Daoy (cell line): ENCODE measurements around the gene AMER3. TPM values are rescaled to one million over a fixed set of nuclear protein-coding genes. Genes with fewer than 3 reads are reported as not detected.
A peak's percentile ranks its signal among the peaks of the same experiment; 100 is the strongest.

Experiments used
- DNase-seq: peaks from one replicate; pipeline ENCODE4 v3.0.0-alpha.2; 2015; ENCODE audit warnings: low read depth
- total RNA-seq: library from RNA; depleted of rRNA; stranded (reverse); fragments of >200 nt; shearing (Covaris generic); gene quantifications from 2 replicates; pipeline ENCODE4 v1.2.3, GENCODE V29; 2014

AMER3 gene
- total RNA-seq, 1 experiment from 2014 or later = not detected

GRCh38 chr2:130756053-130756873 lies 923 bp downstream of the AMER3 start:
- peak; percentile 50 for DNase-seq

- no peak for DNase-seq
Observed at GRCh38 chr2:130756874-130757668, 1.7 kb downstream of the AMER3 start.

DNA sequence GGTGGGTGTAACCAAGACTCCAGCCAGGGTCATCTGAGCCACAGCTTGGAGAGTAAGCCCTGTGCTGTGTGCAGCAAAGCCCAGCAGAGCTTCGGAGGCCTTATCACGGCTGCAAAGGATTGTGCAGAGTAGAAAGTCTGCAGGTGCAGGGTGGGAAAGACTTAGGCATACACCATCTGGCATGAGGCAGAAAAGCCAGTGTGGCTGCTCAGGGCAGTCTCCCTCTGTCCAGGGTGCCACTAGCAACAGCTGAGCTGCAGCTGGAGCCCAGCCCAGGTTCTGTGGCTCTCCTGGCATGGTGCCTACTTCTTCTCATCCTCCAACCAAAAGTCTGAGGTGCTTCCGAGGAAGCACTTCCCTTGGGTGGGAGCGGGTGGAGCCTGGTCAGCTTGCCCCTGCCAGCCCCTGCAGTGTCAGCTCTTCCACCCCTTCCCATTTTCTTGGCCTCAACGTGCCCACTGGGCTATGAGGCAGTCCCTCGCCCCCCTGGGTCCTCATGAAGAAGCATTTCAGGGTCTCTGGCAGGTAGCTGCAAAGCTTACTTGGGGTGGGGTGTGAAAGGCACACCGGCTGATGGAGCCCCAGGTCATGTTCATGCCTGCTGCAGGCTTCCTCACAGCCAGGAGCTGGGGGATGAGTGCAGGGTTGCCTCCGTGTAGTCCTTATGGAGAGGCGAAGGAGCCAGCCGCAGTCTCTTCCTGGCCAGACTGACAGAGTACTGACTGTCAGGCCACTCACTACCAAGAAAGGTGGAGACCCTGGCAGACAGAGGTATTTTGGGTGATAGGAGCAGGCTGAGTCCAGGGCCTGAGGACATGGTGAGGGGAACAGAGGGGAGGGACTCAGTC lies 4.8 kb downstream of the AMER3 start:
- DNase-seq = peak; percentile 71

GRCh38 chr2:130760754-130761751 lies 5.7 kb downstream of the AMER3 start:
- no peak for DNase-seq

DNA sequence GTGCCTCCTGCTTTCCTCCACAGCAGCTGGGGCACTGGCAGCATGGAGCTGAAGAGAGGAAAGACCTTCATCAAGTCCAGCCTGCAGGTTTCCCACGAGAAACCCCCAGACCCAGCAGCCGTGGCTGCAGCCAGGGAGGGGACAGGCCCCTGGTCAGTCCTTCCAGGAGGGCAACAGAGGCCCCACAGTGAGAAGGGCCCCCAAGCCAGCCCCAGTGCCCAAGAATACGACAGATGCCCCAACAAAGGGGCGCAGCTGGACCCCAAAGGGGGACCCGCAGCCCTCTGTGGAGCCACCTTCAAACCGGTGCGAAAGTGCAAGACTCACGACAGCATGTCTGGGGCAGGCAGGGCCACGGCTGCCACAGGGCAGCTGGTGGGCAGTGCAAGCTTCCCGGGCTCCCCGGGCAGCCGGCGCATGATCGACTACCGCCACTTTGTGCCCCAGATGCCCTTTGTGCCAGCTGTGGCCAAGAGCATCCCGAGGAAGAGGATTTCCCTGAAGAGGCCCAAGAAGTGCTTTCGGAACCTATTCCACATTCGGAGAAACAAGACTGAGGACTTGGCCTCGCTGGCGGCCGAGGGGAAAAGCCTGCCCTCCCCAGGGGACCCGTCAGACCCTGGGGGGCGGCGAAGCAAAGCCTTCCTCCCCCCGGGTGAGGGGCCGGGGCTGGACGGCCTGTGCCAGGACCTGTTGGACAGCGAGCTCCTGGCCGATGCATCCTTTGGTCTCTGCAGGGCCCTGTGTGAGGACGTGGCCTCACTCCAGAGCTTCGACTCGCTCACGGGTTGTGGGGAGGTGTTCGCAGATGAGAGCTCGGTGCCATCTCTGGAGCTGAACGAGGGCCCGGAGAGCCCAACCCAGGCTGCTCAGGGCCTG lies 6.9 kb downstream of the AMER3 start:
- no peak for DNase-seq

DNA sequence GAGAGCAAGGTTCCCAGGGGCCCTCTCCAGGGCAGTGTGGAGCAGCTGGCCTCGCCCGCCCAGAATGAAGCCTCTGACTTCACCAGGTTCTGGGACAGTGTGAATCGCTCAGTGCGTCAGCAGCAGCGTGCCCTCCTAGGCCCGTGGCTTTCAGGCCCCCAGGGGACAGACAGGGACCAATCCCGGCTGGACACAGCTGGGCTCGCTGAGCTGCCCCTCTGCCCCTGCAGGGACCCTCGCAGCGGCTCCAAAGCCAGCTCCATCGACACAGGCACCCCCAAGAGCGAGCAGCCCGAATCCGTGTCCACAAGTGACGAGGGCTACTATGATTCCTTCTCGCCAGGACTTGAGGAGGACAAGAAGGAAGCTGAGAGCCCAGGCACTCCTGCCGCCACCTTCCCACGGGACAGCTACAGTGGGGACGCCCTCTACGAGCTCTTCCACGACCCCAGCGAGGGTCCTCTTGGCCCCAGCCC lies 7.6 kb downstream of the AMER3 start:
- no peak for DNase-seq

DNA sequence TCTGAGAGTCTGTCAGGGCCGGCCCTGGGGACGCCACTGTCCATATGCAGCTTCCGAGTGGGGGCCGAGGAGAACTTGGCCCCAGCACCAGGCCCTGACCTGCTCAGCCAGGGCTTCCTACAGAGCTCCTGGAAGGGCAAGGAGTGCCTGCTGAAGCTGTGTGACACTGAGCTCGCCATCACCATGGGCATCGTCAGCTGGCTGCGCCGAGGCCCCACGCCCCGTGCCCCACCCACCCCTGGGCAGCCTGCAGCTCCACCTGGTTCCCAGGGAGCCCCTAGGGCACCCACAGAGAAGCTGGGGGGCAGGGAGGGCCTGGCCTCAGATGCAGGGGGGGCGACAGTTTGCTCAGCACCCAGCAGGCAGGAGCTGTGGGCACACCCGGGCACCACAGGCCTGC lies 8.1 kb downstream of the AMER3 start:
- no peak for DNase-seq

DNA sequence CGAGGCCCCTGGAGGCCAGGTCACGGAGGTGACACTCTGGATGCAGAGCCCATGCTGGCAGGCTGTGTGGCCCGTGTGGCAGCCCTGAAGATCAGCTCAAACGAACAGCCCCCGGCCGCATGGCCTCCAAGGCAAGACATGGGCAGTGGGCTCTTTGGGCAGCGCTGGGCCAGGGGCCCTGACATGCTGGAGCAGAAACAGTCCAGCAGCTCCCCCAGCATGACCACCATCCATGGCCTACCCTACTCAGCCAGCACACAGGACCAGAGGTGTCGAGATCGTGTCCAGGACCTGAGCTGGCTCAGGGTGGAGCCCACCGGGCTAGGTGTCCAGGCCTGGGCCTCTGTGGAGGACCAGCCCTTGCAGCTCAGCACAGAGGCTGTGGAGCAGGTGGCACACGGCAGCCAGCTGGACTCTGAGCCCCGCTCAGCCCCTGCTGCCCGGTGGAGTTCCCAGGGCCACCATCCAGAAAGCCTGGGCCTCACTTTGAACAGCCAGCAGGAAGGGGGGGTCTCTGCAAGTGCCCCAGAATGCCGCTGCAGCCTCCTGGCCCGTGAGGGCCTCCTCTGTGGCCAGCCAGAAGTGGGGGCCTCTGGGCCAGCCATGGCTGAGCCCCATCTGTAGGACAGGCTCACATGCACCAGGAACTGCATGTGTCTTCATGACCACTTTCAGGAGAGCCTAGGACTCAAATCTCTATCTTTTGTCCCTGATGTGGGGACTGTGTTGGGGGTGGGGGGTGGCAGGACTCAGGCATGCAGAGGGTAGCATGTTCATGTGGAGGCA lies 8.9 kb downstream of the AMER3 start:
- DNase-seq = no peak

GRCh38 chr2:130764821-130765115 lies 9.4 kb downstream of the AMER3 start:
- no peak for DNase-seq

- no peak for DNase-seq
Observed at GRCh38 chr2:130765464-130765863, 10.1 kb downstream of the AMER3 start.

GRCh38 chr2:130766037-130766436 lies 10.7 kb downstream of the AMER3 start:
- DNase-seq = no peak

DNA sequence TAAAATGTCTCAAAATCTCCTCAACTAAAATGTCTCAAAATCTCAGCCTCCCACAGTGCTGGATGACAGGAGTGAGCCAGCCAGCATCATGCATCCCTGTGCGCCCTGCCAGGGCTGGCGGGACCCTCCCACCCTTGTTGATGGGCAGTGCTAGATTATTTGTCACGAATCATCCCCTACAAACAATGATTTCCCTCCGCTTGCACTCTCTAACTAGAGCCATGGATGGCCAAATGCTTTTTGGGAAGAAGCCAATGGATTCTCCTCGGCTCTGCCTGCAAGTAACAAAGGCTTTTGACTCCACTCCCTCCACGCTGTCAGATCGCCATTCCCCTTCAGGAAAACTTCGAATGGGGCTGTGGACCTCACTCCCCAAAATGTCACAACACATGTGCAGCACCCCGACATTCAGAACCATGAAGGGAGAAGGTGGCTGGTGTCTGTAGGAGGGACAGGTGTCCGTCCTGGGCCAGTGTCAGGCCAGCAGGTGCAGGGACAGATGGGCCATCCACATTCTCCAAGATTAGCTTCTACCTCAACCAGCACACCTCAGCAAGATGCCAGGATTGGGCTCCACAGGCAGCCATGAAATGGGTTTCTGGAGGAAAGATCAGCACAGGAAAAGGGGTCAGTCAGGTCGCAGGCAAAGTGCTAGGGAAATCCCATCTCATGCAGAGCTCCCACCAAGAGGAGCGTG lies 11.5 kb downstream of the AMER3 start:
- no peak for DNase-seq

- DNase-seq = no peak
Observed at GRCh38 chr2:130767408-130767775, 12.1 kb downstream of the AMER3 start.

- DNase-seq = no peak
Observed at GRCh38 chr2:130768191-130768855, 13.0 kb downstream of the AMER3 start.

DNA sequence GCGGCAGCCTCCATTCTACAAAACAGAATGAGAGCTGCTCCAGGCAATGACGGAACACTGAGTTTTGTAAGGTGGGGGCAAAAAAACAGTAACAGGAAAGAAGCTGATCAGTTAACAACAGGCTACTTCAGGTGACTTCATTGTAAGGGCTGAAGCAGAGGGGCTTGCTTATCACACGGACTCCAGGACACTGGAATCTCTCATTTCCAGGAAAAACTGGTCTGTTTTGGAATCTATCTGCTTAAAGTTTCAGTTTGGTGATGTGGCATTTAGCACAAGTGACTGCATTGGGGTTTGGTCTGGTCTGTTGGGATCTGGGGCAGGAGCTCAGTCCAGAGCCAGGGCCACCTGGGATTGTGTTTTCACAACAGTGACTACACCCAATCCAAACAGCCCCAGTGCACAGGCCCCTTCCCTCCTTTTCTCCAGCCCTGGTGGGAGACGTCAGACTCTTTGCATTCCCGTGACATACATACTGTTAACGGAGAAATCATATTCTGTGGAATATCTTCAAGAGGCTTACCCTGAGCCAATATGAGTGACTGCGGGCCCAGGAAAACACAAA lies 14.1 kb downstream of the AMER3 start:
- DNase-seq = no peak

- no peak for DNase-seq
Observed at GRCh38 chr2:130776550-130776949, 21.2 kb downstream of the AMER3 start.

- no peak for DNase-seq
Observed at GRCh38 chr2:130778781-130779180, 23.4 kb downstream of the AMER3 start.
